ENCODE measurements around the gene RAB19.

The RAB19 gene

DNA sequence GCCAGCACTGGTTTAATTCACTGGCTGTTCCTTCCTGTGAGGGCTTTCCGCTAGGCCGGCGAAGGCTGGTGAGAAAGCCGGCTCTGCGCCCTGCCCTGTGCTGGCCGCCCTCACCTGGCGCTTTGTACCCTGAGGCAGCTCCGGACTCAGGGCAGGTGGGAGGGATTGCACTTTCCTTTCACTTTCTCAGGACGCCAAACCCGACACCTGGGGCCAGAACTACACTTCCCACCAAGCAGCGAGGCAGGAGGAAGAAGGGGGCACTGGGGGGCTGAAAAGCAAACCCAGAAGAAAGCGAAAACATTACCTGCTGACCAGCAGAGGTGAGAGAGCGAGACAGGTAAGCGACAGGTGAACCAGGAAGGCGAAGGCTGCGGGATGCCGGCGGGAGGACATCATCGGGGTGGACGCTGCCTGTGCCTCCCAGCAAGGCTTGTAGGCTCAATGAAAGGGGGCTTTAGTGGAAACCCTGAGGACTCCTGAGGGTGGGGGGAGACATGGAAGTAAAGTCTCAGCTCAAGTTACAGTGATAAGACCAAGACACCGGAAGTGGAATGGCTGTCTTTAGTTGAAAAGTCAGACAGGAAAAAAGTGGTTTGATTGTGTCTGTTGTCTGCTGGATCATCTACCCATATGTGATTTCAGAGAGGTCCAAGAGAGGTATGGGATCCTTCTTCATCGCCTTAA is at the start of gene RAB19:
Gene RAB19, plus strand, starts transcription at position 181 of the 687 bp plus-strand sequence. CDS start 3,589 bp downstream, outside the sequence.
- FAIRE-seq, result no peak

DNA sequence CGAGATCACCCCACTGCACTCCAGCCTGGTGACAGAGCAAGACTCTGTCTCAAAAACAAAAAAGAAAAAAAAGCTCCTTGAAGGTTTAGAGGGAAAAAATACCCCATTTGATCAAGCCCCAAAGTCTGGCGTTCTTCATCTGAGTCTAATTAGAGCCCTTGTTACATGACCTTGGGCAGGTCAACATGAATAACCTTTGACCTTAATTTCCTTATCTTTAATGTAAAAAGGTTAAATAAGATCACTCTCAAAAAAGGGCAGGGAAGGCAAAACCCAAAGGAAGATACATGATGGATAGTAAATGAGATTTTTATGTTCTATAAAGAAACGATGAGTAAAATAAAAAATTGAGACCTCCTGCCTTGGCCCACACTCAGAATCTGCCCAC is 45.8 kb upstream of the RAB19 start:
- no peak for FAIRE-seq

- no peak for FAIRE-seq
Measured at GRCh38 chr7:140358412-140359051, 45.3 kb upstream of the RAB19 start.

- FAIRE-seq, result no peak
Measured at GRCh38 chr7:140360697-140361229, 43.1 kb upstream of the RAB19 start.

GRCh38 chr7:140364819-140365218 is 39.0 kb upstream of the RAB19 start:
- FAIRE-seq, result no peak

DNA sequence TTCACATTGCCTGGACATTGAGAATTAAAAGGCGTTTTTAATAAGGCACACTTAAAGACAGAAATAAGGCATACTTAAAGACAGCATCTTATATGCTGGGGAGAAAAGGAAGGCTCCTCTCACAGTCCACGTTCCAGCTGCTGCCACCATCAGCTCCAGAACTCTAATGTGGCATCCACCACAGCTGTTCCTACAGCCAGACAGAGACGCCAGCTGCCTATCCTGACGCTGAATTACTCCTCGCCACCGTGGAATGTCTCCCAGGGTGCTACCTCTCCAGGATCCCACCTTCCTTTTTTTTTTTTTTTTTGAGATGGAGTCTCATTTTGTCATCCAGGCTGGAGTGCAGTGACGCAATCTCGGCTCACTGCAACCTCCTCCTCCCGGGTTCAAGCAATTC is 36.3 kb upstream of the RAB19 start:
- no peak for FAIRE-seq

GRCh38 chr7:140369294-140369693 is 34.6 kb upstream of the RAB19 start:
- no peak for FAIRE-seq

DNA sequence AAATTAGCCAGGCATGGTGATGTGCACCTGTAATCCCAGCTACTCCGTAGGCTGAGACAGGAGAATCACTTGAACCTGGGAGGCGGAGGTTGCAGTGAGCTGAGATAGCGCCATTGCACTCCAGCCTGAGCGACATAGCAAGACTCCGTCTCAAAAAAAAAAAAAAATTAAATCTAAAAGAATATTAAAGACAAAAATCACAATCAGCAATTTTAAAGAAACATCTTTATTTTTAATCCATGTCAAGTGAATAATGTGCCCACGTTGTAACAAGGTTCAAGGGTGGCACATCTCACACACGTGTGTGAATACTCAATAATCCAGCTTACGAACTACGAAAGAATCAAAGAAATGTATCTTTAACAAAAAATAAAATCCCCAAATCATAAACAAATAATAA is 28.5 kb upstream of the RAB19 start:
- FAIRE-seq, result no peak

DNA sequence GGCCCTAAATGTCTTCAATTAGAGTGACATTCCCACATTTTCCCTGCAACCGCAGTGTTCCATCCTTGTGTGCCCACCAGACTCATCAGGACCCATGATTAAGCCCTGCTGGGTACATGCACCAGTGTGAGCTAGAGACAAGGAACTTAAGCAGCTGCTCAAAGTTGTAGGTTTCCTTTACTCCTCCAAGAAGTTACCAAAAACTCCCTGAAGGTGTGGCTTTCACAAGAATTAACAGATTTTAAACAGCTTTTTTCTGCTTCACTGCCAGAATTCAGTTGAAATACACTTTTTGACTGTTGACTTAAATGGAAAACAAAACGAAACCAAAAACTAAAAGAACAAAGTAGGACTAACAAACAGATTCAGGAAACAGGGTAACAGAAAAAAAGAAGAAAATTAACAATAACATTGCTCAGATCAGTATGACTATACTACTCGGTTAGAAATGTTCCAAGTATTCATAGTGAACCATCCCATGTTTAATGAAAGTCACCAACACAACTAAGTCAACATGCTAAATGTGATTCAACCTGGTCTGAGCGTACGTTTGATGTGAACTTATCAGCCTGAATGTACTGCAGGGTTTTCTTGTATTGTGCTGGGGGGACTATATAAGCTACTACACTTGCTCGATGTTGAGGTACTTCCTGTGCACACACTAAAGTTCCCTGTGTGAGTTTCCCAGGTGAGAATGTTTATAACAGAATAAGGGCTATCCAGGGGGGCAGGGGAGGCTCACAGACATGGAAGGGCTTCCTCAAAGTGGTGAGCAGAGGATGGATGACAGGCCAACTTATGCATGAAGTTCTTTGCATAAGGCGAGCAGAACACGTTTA is 27.7 kb upstream of the RAB19 start:
- no peak for FAIRE-seq

GRCh38 chr7:140383954-140384713 is 19.7 kb upstream of the RAB19 start:
- no peak for FAIRE-seq

GRCh38 chr7:140384894-140385545 is 18.8 kb upstream of the RAB19 start:
- FAIRE-seq, result no peak

- no peak for FAIRE-seq
Measured at GRCh38 chr7:140389445-140389844, 14.4 kb upstream of the RAB19 start.

DNA sequence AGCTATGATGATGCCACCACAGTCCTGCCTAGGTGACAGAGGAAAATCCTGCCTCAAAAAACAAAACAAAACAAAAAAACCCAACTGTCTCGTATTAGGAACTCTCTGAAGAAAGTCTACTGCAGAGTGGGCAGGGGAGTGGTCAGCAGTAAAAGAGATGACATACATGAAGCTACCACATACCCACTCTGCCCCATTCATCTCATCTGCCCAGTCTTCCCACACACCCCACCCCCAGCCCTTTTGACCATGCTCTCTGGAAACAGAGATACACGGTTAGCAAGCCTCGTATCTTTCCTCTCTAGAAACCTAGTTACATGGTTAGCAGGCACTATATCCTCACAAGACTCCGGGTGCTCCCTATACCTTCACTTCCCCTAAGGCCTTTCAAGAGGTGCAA is 13.8 kb upstream of the RAB19 start:
- FAIRE-seq, result no peak

DNA sequence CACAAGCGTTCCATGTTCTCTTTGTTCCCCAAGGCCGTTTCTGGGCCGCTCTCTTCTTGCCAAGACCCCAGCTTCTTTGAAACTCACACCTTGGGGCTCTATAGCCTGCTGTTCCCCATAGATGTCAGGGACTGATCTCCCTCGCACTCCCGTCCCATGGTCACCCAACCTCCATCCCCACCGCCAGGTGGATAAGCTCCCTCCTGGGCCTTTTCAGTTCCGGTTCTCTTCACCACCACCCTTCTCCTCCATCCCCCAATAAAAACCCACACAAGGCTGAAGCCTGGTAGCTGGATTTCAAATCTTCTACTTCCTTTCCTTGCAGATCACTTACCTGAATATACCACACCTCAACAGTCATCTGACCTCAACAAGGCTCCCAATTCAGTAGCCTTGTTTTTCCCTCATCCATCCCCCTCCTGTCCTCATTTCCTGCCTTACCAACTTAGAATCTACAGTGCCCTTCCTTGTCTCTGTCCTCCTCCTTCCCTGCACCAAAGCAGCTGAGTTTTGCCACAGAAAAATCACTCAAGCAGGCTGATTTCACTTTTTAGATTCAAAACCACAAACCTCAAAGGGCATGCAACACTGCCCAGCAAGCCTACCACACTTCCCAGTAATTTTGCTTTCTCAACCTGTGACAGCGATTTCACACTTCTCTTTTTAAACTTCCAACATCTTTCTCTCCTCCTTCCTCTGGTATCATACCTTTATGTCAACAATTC is 13.2 kb upstream of the RAB19 start:
- no peak for FAIRE-seq

DNA sequence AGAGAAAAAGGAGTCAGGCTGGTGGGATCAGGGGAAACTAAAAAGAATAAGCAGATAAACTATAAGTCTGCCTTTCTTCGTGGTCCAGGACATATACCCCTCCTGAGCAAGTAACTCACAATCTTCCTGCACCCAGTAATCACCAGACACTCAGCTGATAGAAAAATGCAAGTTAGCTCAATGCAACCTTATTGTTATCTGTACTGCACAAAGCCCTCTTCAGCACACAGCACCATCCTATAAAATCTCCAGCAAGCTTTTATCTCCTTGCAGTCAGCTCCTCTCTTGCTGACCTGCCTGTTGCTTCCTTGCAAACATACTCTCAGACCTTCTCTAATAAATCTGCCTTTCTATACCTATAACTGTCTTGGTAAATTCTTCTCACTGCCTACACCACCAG is 12.2 kb upstream of the RAB19 start:
- no peak for FAIRE-seq

DNA sequence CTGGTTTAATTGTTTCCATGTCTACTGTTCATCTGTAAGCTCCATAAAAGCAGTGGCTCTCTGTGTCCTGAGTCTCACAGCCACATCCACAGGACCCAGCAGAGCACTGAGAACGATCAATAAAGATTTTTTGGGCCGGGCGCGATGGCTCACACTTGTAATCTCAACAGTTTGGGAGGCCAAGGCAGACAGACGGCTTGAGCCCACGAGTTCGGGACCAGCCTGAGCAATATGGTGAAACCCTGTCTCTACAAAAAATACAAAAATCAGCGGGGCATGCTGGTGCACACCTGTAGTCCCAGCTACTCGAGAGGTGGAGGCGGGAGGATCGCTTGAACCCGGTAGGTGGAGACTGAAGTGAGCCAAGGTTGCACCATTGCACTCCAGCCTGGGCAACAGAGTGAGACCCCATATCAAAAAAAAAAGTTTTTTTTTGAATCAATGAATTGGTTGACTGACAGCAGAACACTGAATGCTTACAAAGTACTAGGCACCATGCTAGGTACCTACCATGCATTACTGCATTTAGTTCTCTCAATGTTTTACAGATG is 10.0 kb upstream of the RAB19 start:
- FAIRE-seq, result no peak

GRCh38 chr7:140397784-140398750 is 5.8 kb upstream of the RAB19 start, which contains the start of gene SLC37A3:
Gene SLC37A3, minus strand, starts transcription at chr7:140398530. Its CDS starts 16,004 bp downstream, at chr7:140382526.
- FAIRE-seq, result no peak

- no peak for FAIRE-seq
Measured at GRCh38 chr7:140398821-140399220, 5.0 kb upstream of the RAB19 start.

GRCh38 chr7:140400381-140400780 is 3.5 kb upstream of the RAB19 start:
- FAIRE-seq, result no peak
